Central memory CD8-positive, alpha-beta T cell (primary cell): ENCODE measurements around the gene MTHFS.

Experiments used
- ATAC-seq: fragments of 150-1000 bp; cut with Tn5 transposase; replicated peaks from 2 replicates; pipeline ENCODE4 v1.10.0; 2022; ENCODE audit warnings: mild to moderate bottlenecking, moderate FRiP score, moderate number of reproducible peaks; ENCODE audit not compliant: poor library complexity, severe bottlenecking; ENCODE audit errors: extremely low read depth
- DNase-seq, 2 donors: peaks; one replicate each; pipeline ENCODE4 v3.0.0; 2021; ENCODE audit warnings: low spot score in 2 of 2
- H3K27ac Mint-ChIP-seq: one replicate; pipeline ENCODE4 v1.8.0; 2022; ENCODE audit warnings: low read depth, mild to moderate bottlenecking, moderate library complexity, mixed read lengths
- H3K27me3 Mint-ChIP-seq: one replicate; pipeline ENCODE4 v1.8.0; 2022; ENCODE audit warnings: mixed read lengths
- H3K36me3 Mint-ChIP-seq: one replicate; pipeline ENCODE4 v1.8.0; 2022; ENCODE audit warnings: mild to moderate bottlenecking, moderate library complexity, mixed read lengths; ENCODE audit not compliant: insufficient read depth
- H3K4me1 Mint-ChIP-seq: one replicate; pipeline ENCODE4 v1.8.0; 2022; ENCODE audit warnings: mixed read lengths
- H3K4me3 Mint-ChIP-seq: one replicate; pipeline ENCODE4 v1.8.0; 2022; ENCODE audit warnings: mild to moderate bottlenecking, moderate library complexity, mixed read lengths
- H3K9me3 Mint-ChIP-seq: one replicate; pipeline ENCODE4 v1.8.0; 2022; ENCODE audit warnings: mixed read lengths

Gene MTHFS

GRCh38 chr15:79853492-79854328, 43.1 kb downstream of the MTHFS start:
- H3K4me3 Mint-ChIP-seq, result no peak overlapping the region
- peak in 1 of 2 donors; percentile 41 for DNase-seq
- peak; percentile 82 for ATAC-seq
- H3K27me3 Mint-ChIP-seq, result no peaks in the 10 kb centered on the region
- H3K9me3 Mint-ChIP-seq, result no peaks in the 10 kb centered on the region
- peaks cover 19% of the 10 kb centered on the region for H3K4me1 Mint-ChIP-seq
- peaks cover 4% of the 10 kb centered on the region for H3K36me3 Mint-ChIP-seq
- H3K27ac Mint-ChIP-seq, result no peak overlapping the region

DNA sequence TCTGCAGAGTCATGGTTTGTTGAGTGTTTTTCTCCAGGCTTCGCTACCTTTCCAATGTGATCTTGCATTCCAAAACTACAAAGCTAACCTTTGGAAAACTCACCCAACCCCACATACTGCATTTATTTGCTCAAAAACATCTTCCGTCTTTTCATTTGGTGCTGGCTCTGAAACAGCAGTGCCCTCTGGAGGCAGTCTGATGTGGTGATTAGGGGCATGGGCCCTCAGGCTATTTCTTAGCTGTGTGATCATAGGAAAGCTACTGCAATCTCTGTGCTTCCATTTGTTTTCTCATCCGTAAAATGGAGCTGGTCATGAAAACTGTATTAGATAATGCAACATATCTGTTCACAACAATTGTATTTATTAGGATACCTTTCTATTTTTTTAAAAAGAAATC, 47.0 kb downstream of the MTHFS start:
- peaks cover 10% of the 10 kb centered on the region for H3K36me3 Mint-ChIP-seq
- H3K4me3 Mint-ChIP-seq, result no peak overlapping the region
- H3K4me1 Mint-ChIP-seq, result peaks cover 27% of the 10 kb centered on the region
- ATAC-seq, result no peak
- no peaks in the 10 kb centered on the region for H3K9me3 Mint-ChIP-seq
- H3K27me3 Mint-ChIP-seq, result no peaks in the 10 kb centered on the region
- H3K27ac Mint-ChIP-seq, result no peak overlapping the region
- no peak for DNase-seq

GRCh38 chr15:79846539-79846938, 50.3 kb downstream of the MTHFS start:
- H3K27ac Mint-ChIP-seq, result peak overlapping the region; percentile 25
- no peaks in the 10 kb centered on the region for H3K27me3 Mint-ChIP-seq
- DNase-seq (no peak), ATAC-seq (no peak)
- H3K36me3 Mint-ChIP-seq, result peaks cover 9% of the 10 kb centered on the region
- H3K4me1 Mint-ChIP-seq, result peaks cover 18% of the 10 kb centered on the region
- H3K9me3 Mint-ChIP-seq, result no peaks in the 10 kb centered on the region
- H3K4me3 Mint-ChIP-seq, result no peak overlapping the region

DNA sequence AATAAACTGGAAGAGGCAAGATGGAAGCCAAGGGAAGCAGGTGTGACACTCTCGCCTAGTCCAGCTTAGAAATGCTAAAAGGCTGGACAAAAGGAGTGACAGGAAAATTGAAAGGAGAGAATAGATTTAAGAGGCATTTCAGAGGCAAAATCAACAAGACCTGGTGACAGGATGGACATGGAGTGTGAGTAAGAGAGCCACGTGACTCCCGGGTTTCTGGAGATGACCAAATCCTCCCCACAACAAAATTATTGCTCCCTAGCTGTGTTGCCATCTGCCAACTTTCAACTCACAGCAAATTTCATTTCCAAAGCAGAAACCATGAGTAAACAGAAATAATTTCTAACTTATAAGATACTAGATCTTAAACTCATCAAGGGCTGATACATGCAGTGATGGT, 52.6 kb downstream of the MTHFS start:
- H3K9me3 Mint-ChIP-seq, result no peaks in the 10 kb centered on the region
- peaks cover 14% of the 10 kb centered on the region for H3K36me3 Mint-ChIP-seq
- DNase-seq, result no peak
- no peak overlapping the region for H3K27ac Mint-ChIP-seq
- ATAC-seq, result no peak
- no peak overlapping the region for H3K4me3 Mint-ChIP-seq
- peaks cover 10% of the 10 kb centered on the region for H3K4me1 Mint-ChIP-seq
- H3K27me3 Mint-ChIP-seq, result no peaks in the 10 kb centered on the region

- ATAC-seq, result no peak
- Mint-ChIP-seq H3K27me3 (no peaks in the 10 kb centered on the region), H3K4me1 (no peaks in the 10 kb centered on the region), H3K27ac (peak overlapping the region; percentile 16), H3K36me3 (peaks cover 17% of the 10 kb centered on the region), H3K9me3 (no peaks in the 10 kb centered on the region), H3K4me3 (no peak overlapping the region)
- no peak for DNase-seq
Measured at GRCh38 chr15:79837846-79838245, 59.0 kb downstream of the MTHFS start.

DNA sequence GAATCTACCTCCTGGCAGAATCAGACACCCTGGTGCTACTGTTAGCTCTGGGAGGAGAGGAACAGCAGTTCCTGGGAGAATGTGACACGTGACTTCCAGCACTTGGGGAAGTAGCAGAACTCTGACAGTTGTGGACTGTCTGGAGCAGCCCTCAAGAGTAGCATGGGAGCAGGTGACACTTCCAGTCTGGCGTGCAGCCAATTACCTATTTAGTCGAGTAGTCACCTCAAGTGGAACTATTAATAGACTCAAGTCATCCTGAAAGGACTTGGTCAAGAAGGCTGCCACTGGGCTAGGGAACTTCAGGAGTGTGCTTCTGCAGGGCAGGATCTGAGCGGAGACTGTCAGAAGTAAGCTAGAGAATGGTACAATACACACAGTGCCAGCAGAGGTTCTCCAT, 62.3 kb downstream of the MTHFS start:
- Mint-ChIP-seq H3K27ac (no peak overlapping the region), H3K36me3 (peaks cover 11% of the 10 kb centered on the region), H3K4me1 (peaks cover 12% of the 10 kb centered on the region), H3K9me3 (no peaks in the 10 kb centered on the region), H3K4me3 (no peak overlapping the region), H3K27me3 (no peaks in the 10 kb centered on the region)
- ATAC-seq (no peak), DNase-seq (no peak)

GRCh38 chr15:79832367-79833120, 64.3 kb downstream of the MTHFS start:
- Mint-ChIP-seq H3K4me3 (no peak overlapping the region), H3K4me1 (peaks cover 12% of the 10 kb centered on the region), H3K27ac (peak overlapping the region; percentile 62), H3K36me3 (peaks cover 2% of the 10 kb centered on the region), H3K9me3 (no peaks in the 10 kb centered on the region), H3K27me3 (no peaks in the 10 kb centered on the region)
- DNase-seq (no peak), ATAC-seq (no peak)

GRCh38 chr15:79831604-79832003, 65.2 kb downstream of the MTHFS start:
- Mint-ChIP-seq H3K4me3 (no peak overlapping the region), H3K27ac (peak overlapping the region; percentile 62), H3K36me3 (peaks cover 2% of the 10 kb centered on the region), H3K9me3 (no peaks in the 10 kb centered on the region), H3K27me3 (no peaks in the 10 kb centered on the region), H3K4me1 (peaks cover 12% of the 10 kb centered on the region)
- DNase-seq, result no peak
- ATAC-seq, result no peak

DNA sequence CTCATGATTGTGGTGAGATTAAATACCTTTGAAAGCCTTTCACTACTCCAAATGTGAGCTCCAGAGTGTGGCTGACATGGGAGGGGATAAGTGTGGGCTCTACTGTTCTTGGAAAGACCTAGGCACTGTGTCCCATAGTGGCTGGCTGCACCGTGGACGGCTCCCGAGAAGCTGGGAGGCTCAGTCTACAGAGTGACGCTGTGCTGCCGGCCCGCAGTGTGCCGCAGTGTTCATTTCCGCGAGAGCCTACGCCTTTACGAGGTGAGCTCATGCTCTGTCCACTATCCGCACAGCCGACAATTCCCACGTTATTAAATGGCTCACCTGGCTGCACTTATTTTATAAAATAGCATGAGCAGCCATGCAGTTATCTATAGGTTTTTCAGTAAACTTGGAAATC, 66.9 kb downstream of the MTHFS start:
- no peak for ATAC-seq
- no peak overlapping the region for H3K27ac Mint-ChIP-seq
- no peaks in the 10 kb centered on the region for H3K9me3 Mint-ChIP-seq
- H3K27me3 Mint-ChIP-seq, result no peaks in the 10 kb centered on the region
- H3K4me1 Mint-ChIP-seq, result peaks cover 12% of the 10 kb centered on the region
- DNase-seq, result no peak
- peaks cover 2% of the 10 kb centered on the region for H3K36me3 Mint-ChIP-seq
- H3K4me3 Mint-ChIP-seq, result no peak overlapping the region

GRCh38 chr15:79828447-79828846, 68.4 kb downstream of the MTHFS start:
- no peak overlapping the region for H3K4me3 Mint-ChIP-seq
- H3K27me3 Mint-ChIP-seq, result no peaks in the 10 kb centered on the region
- H3K4me1 Mint-ChIP-seq, result peaks cover 12% of the 10 kb centered on the region
- no peaks in the 10 kb centered on the region for H3K9me3 Mint-ChIP-seq
- no peak overlapping the region for H3K27ac Mint-ChIP-seq
- DNase-seq, result no peak
- no peaks in the 10 kb centered on the region for H3K36me3 Mint-ChIP-seq
- no peak for ATAC-seq

DNA sequence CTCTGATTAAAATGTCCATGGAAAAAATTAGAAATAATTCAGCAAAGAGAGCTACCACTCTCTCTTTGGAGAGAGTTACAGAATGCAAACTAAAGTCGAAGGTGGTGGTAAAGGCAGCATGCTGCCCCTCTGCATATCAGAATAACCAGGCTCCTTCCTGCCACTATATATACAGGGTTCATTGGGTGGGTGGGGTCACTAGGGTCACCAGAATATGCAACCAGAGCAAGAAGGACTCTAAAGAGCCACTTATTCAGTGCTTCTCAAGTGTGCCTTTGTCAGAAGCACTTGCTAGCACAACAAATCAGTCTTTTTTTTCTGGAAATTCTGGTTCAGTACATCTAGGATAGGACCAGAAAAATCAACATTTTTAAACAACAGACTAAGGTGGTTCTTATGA, 70.0 kb downstream of the MTHFS start:
- DNase-seq (no peak), ATAC-seq (no peak)
- H3K4me1 Mint-ChIP-seq, result peaks cover 2% of the 10 kb centered on the region
- no peaks in the 10 kb centered on the region for H3K9me3 Mint-ChIP-seq
- no peaks in the 10 kb centered on the region for H3K36me3 Mint-ChIP-seq
- no peaks in the 10 kb centered on the region for H3K27me3 Mint-ChIP-seq
- H3K4me3 Mint-ChIP-seq, result no peak overlapping the region
- H3K27ac Mint-ChIP-seq, result no peak overlapping the region

DNA sequence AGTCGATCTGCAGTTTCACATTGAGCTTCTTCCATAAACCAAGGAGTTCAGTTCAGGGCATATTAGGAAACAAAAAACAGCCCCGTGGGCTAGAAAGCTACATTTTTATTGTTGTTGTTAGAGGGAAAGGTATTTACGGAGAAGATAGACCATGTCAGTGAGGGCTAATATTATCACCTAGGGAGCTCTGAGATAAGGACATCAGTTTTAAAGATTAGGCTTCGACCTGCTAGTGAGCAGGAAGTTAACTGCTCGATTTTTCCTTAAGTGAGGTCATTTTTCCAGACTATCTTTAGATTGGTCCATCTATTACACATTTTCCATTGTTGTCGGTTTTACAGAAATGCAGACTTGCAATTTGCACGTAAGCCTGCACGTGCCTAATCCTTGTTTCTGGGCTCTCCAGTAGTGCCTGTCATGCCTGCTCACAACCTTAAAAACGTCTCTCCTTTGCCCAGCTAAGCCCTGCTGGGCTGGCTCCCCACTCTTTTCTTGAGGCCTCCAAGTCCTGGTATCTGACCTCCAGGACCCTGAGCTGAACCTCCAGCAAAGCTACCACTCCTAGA, 72.6 kb downstream of the MTHFS start:
- no peak overlapping the region for H3K27ac Mint-ChIP-seq
- ATAC-seq, result no peak

DNA sequence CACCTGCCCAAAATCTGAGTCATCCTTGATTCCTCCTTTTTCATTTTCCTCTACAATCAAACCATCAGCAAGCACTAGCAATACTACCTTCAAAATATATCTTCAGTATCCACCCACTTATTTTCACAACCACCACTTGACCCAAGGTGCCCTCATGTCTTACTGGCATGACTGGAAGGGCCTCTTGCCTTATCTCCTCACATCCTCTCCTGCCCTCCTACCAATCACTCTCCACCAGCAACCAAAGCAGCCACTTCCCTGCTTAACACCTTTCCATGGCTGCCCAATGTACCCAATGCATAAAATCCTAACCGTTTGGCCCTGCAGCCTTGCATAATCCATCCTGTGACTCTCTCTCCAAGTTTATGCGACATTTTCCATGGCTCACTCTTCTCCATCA, 76.0 kb downstream of the MTHFS start:
- Mint-ChIP-seq H3K4me1 (no peaks in the 10 kb centered on the region), H3K27ac (no peak overlapping the region), H3K4me3 (no peak overlapping the region), H3K36me3 (no peaks in the 10 kb centered on the region), H3K9me3 (no peaks in the 10 kb centered on the region), H3K27me3 (no peaks in the 10 kb centered on the region)
- no peak for ATAC-seq
- no peak for DNase-seq

More for the DNA sequence above, 72.6 kb downstream of the MTHFS start:
- Mint-ChIP-seq H3K4me1 (no peaks in the 10 kb centered on the region), H3K36me3 (no peaks in the 10 kb centered on the region), H3K4me3 (no peak overlapping the region), H3K27me3 (no peaks in the 10 kb centered on the region), H3K9me3 (no peaks in the 10 kb centered on the region)
- DNase-seq, result no peak
